GM15510 (cell line): ENCODE results near the gene KIF18B.

ENCODE experiments used
- POLR2A ChIP-seq: IDR thresholded peaks from 3 replicates; pipeline ENCODE4 v1.6.1; 2011; ENCODE audit warnings: borderline replicate concordance; ENCODE audit not compliant: insufficient read length; ENCODE audit errors: extremely low read depth

KIF18B gene

GRCh38 chr17:44933824-44934744, 13.5 kb downstream of the KIF18B start:
- TF ChIP-seq POLR2A = no peak

- no peak for TF ChIP-seq POLR2A
These were observed 14.8 kb downstream of the KIF18B start for GRCh38 chr17:44932787-44933097.

- TF ChIP-seq POLR2A = no peak
These were observed 15.3 kb downstream of the KIF18B start for GRCh38 chr17:44932096-44932786.

- TF ChIP-seq POLR2A = no peak
These were observed 16.2 kb downstream of the KIF18B start for GRCh38 chr17:44931376-44931775.

- no peak for TF ChIP-seq POLR2A
These were observed 16.9 kb downstream of the KIF18B start for GRCh38 chr17:44930667-44931066.

GRCh38 chr17:44928950-44929720, 18.4 kb downstream of the KIF18B start:
- no peak for TF ChIP-seq POLR2A

GRCh38 chr17:44928136-44928535, 19.4 kb downstream of the KIF18B start:
- TF ChIP-seq POLR2A = no peak

GRCh38 chr17:44927696-44928095, 19.9 kb downstream of the KIF18B start:
- TF ChIP-seq POLR2A = no peak

- no peak for TF ChIP-seq POLR2A
These were observed 20.6 kb downstream of the KIF18B start for GRCh38 chr17:44926821-44927525.

- no peak for TF ChIP-seq POLR2A
These were observed 21.6 kb downstream of the KIF18B start for GRCh38 chr17:44925731-44926697.

GRCh38 chr17:44924107-44924544, 23.4 kb downstream of the KIF18B start:
- no peak for TF ChIP-seq POLR2A

GRCh38 chr17:44922746-44923470, 24.7 kb downstream of the KIF18B start:
- TF ChIP-seq POLR2A = no peak

GRCh38 chr17:44922136-44922535, 25.4 kb downstream of the KIF18B start:
- TF ChIP-seq POLR2A = no peak
